H54 (cell line): ENCODE measurements around the gene CD69.
A peak's percentile ranks its signal among the peaks of the same experiment; 100 is the strongest.
"Not testable (repeated sequence)": the region's sequence is repeated elsewhere in the genome, so short reads cannot be mapped to it uniquely, and the experiment has no call there.

ENCODE experiments used
- DNase-seq: peaks from one replicate; pipeline ENCODE4 v3.0.0; 2011; ENCODE audit warnings: low spot score, mixed read lengths; ENCODE audit not compliant: insufficient read length
- FAIRE-seq: peaks from 3 replicates; lab custom pipeline; 2011; peaks lifted over from hg19 to GRCh38; lab: Jason Lieb, UNC
- POLR2A ChIP-seq: IDR thresholded peaks from 2 replicates; pipeline ENCODE4 v1.6.1; 2011; ENCODE audit warnings: low read depth, mild to moderate bottlenecking, low read length

The CD69 gene

GRCh38 chr12:9730011-9730410 is 30.7 kb downstream of the CD69 start:
- no peak for FAIRE-seq
- DNase-seq, result no peak

GRCh38 chr12:9729082-9729481 is 31.6 kb downstream of the CD69 start:
- no peak for TF ChIP-seq POLR2A
- no peak for DNase-seq
- FAIRE-seq, result peak; percentile 57

More at GRCh38 chr12:9730011-9730410, 30.7 kb downstream of the CD69 start:
- no peak for TF ChIP-seq POLR2A

GRCh38 chr12:9727813-9728212 is 32.9 kb downstream of the CD69 start:
- FAIRE-seq (no peak), DNase-seq (no peak)
- no peak for TF ChIP-seq POLR2A

GRCh38 chr12:9725213-9725870 is 35.4 kb downstream of the CD69 start:
- FAIRE-seq (no peak), DNase-seq (no peak)
- no peak for TF ChIP-seq POLR2A

- FAIRE-seq (no peak), DNase-seq (no peak)
- TF ChIP-seq POLR2A, result no peak
These were observed 36.7 kb downstream of the CD69 start for GRCh38 chr12:9724023-9724422.

GRCh38 chr12:9721394-9722092 is 39.2 kb downstream of the CD69 start:
- FAIRE-seq, result no peak
- DNase-seq, result no peak
- TF ChIP-seq POLR2A, result no peak

- DNase-seq (no peak), FAIRE-seq (no peak)
- TF ChIP-seq POLR2A, result no peak
These were observed 40.9 kb downstream of the CD69 start for GRCh38 chr12:9719790-9720189.

GRCh38 chr12:9718968-9719367 is 41.7 kb downstream of the CD69 start:
- DNase-seq (no peak), FAIRE-seq (no peak)
- TF ChIP-seq POLR2A, result no peak

GRCh38 chr12:9717070-9717925 is 43.4 kb downstream of the CD69 start:
- FAIRE-seq, result no peak
- DNase-seq, result no peak
- TF ChIP-seq POLR2A, result no peak

- not testable (repeated sequence) for DNase-seq, FAIRE-seq
These were observed 47.6 kb downstream of the CD69 start for GRCh38 chr12:9713032-9713558.

- no peak for DNase-seq
- no peak for FAIRE-seq
- TF ChIP-seq POLR2A, result no peak
These were observed 49.0 kb downstream of the CD69 start for GRCh38 chr12:9711664-9712063.

GRCh38 chr12:9710584-9711375 is 49.9 kb downstream of the CD69 start:
- FAIRE-seq, result no peak
- no peak for TF ChIP-seq POLR2A
- DNase-seq, result no peak

- DNase-seq (no peak), FAIRE-seq (no peak)
- TF ChIP-seq POLR2A, result no peak
These were observed 51.8 kb downstream of the CD69 start for GRCh38 chr12:9708853-9709252.
